Neural crest cell (in vitro differentiated cells): ENCODE data around the gene INTS12. TPM values are rescaled to one million over a fixed set of nuclear protein-coding genes. Genes with fewer than 3 reads are reported as not detected.
A peak's percentile ranks its signal among the peaks of the same experiment; 100 is the strongest.

Source experiments
- DNase-seq: peaks from one replicate; pipeline ENCODE4 v3.0.0; 2021; ENCODE audit warnings: low read depth, mixed read lengths, low spot score
- H3K27ac Mint-ChIP-seq: one replicate; pipeline ENCODE4 v1.8.0; 2021; ENCODE audit warnings: mild to moderate bottlenecking, mixed read lengths; ENCODE audit not compliant: unreplicated experiment
- H3K27me3 Mint-ChIP-seq: 2 replicates; pipeline ENCODE4 v1.8.0; 2021; ENCODE audit warnings: low read depth, mild to moderate bottlenecking, mixed read lengths
- H3K36me3 Mint-ChIP-seq: 2 replicates; pipeline ENCODE4 v1.8.0; 2021; ENCODE audit warnings: low read depth, mild to moderate bottlenecking, mixed read lengths
- H3K4me1 Mint-ChIP-seq: 2 replicates; pipeline ENCODE4 v1.8.0; 2021; ENCODE audit warnings: mixed read lengths
- H3K4me3 Mint-ChIP-seq: one replicate; pipeline ENCODE4 v1.8.0; 2021; ENCODE audit warnings: mild to moderate bottlenecking, mixed read lengths
- H3K9me3 Mint-ChIP-seq: 2 replicates; pipeline ENCODE4 v1.8.0; 2021; ENCODE audit warnings: mixed read lengths
- total RNA-seq: library from RNA; stranded (reverse); gene quantifications from 2 replicates; pipeline ENCODE4 v1.2.1, GENCODE V29; 2021
- TF ChIP-seq, protein P1 (sequence below): fragments of 200-600 bp; sonication (generic); conservative IDR thresholded peaks from 2 replicates; pipeline ENCODE4 v1.5.0; 2021; ENCODE audit warnings: antibody characterized with exemption, mild to moderate bottlenecking

The INTS12 gene
- total RNA-seq, 1 donor from 2014 or later, result 21.2 TPM

DNA sequence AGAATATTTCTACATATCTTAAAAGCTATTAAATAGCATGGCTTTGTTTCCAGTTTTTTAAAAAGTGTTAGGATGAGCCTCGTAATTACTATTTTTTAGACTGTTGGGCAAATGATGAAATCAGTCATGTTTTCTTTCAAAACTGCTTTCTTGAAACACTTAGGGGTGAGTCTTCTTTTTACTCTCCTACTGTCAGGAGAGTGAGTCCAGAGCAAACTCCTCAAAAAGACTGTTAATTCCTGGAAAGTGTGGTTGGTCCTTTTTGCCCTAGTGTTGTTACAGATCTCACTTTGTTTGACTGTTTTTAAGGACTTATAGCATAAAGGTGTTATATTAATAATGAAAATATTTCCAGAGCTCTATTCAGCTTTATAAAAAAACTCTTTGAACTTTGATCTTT lies 6.4 kb upstream of the INTS12 start:
- Mint-ChIP-seq H3K4me1 (peaks cover under 1% of the 10 kb centered on the region), H3K27me3 (no peaks in the 10 kb centered on the region), H3K4me3 (no peak overlapping the region), H3K36me3 (peaks cover 2% of the 10 kb centered on the region), H3K27ac (no peak overlapping the region), H3K9me3 (no peaks in the 10 kb centered on the region)
- no peak for DNase-seq
- TF ChIP-seq, protein P1, sequence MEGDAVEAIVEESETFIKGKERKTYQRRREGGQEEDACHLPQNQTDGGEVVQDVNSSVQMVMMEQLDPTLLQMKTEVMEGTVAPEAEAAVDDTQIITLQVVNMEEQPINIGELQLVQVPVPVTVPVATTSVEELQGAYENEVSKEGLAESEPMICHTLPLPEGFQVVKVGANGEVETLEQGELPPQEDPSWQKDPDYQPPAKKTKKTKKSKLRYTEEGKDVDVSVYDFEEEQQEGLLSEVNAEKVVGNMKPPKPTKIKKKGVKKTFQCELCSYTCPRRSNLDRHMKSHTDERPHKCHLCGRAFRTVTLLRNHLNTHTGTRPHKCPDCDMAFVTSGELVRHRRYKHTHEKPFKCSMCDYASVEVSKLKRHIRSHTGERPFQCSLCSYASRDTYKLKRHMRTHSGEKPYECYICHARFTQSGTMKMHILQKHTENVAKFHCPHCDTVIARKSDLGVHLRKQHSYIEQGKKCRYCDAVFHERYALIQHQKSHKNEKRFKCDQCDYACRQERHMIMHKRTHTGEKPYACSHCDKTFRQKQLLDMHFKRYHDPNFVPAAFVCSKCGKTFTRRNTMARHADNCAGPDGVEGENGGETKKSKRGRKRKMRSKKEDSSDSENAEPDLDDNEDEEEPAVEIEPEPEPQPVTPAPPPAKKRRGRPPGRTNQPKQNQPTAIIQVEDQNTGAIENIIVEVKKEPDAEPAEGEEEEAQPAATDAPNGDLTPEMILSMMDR, result no peak

DNA sequence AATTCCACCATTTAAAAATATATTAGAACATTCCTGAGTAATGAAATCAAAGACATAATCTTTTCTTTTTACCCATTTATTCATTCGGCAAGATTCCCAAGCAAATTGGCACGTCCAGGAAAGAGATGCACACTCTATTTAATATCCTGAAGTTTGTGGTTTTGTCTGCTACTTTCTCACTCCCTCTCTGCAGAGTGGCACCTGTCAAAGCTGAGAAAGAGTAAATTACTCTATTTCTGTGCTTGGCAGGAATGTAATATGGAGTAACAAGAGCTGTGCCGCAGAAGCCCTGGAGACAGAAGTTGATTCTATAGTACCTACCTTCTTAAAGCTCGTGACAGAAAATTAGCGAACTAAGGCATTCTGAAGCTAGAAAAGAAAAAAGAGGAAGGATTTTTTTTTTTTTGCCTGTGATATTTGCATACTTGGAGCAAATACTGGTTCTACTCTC lies 5.6 kb upstream of the INTS12 start:
- Mint-ChIP-seq H3K27ac (no peak overlapping the region), H3K9me3 (no peaks in the 10 kb centered on the region), H3K36me3 (peaks cover 2% of the 10 kb centered on the region), H3K4me1 (peaks cover 9% of the 10 kb centered on the region), H3K27me3 (no peaks in the 10 kb centered on the region), H3K4me3 (no peak overlapping the region)
- DNase-seq, result no peak
- TF ChIP-seq, protein P1, result no peak

DNA sequence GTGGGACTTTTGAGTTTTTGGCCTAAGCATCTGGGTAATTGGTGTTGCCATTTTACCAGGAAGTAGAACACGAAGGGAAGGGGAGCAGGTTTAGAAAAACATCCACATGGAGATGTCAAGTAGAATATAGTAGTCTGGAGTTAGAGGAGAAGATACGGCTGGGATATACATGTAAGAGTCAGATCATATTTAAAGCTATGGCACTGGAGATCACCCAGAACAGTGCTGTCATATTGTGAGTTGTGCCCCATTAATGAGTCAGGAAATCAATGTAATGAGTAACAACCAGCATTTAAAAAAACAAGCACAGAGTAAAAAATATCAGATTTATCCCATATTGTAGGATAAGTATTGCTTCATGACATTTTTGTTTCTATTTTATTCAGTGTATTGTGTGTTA lies 4.3 kb upstream of the INTS12 start:
- no peak for DNase-seq
- Mint-ChIP-seq H3K4me1 (peaks cover 16% of the 10 kb centered on the region), H3K27me3 (no peaks in the 10 kb centered on the region), H3K36me3 (no peaks in the 10 kb centered on the region), H3K9me3 (no peaks in the 10 kb centered on the region), H3K4me3 (no peak overlapping the region), H3K27ac (no peak overlapping the region)
- TF ChIP-seq, protein P1, result no peak

DNA sequence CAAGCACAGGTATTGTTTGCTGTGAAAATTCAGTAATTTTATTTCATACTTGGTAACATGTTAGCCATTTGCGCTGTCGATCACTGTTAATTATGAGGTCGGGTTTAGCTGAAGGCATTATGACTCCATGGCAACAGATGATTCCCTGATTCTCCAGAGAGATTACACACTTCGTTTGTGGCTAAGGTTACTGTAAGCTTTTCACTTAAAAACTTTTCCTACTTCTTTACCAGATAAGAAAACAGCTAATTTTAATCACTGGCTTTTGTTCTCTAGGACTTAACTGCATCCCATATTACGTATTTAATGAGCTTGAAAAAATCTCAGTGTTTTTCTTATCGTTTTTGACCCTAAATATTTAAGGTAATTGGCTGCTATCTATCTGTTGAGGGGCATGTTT lies 2.2 kb upstream of the INTS12 start:
- H3K27me3 Mint-ChIP-seq, result no peaks in the 10 kb centered on the region
- no peak for DNase-seq
- peaks cover 3% of the 10 kb centered on the region for H3K9me3 Mint-ChIP-seq
- no peak overlapping the region for H3K4me3 Mint-ChIP-seq
- peaks cover 25% of the 10 kb centered on the region for H3K4me1 Mint-ChIP-seq
- no peak overlapping the region for H3K27ac Mint-ChIP-seq
- TF ChIP-seq, protein P1, result no peak
- peaks cover 5% of the 10 kb centered on the region for H3K36me3 Mint-ChIP-seq

DNA sequence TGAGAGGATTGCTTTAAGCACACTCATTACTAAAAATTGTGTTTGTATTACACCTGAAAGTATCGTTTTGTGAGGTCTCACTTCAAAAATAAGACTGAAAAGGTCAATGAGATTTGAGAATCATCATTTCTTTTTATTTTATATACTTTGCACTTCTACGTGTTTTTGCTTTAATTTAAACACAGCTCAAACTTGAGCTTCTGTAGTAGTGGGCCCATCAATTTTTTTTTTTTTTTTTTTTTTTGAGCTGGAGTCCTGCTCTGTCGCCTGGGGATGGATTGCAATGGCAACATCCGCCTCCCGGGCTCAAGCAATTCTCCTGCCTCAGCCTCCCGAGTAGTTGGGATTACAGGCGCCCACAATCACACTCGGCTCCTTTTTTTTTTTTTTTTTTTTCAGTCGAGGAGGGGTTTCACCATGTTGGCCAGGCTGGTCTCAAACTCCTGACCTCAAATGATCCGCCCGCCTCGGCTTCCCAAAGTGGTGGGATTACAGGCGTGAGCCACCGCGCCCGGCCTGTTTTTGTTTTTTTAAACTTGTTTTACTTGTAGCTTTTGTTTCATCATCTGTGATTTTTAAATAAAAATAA lies 1.6 kb upstream of the INTS12 start:
- Mint-ChIP-seq H3K27ac (no peak overlapping the region), H3K4me1 (peaks cover 25% of the 10 kb centered on the region), H3K27me3 (no peaks in the 10 kb centered on the region), H3K9me3 (peaks cover 3% of the 10 kb centered on the region), H3K36me3 (peaks cover 7% of the 10 kb centered on the region), H3K4me3 (peak overlapping the region; percentile 99)
- TF ChIP-seq, protein P1, result no peak
- no peak for DNase-seq
